H7 (cell line): ENCODE results near the gene TMEM87B. TPM values are rescaled to one million over a fixed set of nuclear protein-coding genes. Genes with fewer than 3 reads are reported as not detected.
"Not testable (repeated sequence)": the region's sequence is repeated elsewhere in the genome, so short reads cannot be mapped to it uniquely, and the experiment has no call there.

Source experiments
- DNase-seq: peaks from one replicate; pipeline ENCODE4 v3.0.0; 2012
- H3K27me3 ChIP-seq: 2 replicates; pipeline ENCODE4 v1.6.0; 2011; ENCODE audit warnings: mild to moderate bottlenecking, low read length; ENCODE audit not compliant: control insufficient read depth, insufficient read depth
- H3K36me3 ChIP-seq: replicated peaks from 2 replicates; pipeline ENCODE4 v1.5.1; 2011; ENCODE audit warnings: low read length; ENCODE audit not compliant: control insufficient read depth, insufficient read depth
- H3K4me3 ChIP-seq: 2 replicates; pipeline ENCODE4 v1.5.1; 2011; ENCODE audit warnings: low read depth, mild to moderate bottlenecking, control low read depth, low read length, moderate library complexity; ENCODE audit not compliant: insufficient read depth
- total RNA-seq: library from RNA; depleted of rRNA; stranded (reverse); fragments of >200 nt; shearing (Covaris generic); gene quantifications from 2 replicates; pipeline ENCODE4 v1.2.3, GENCODE V29; 2014

The TMEM87B gene
- total RNA-seq, 1 experiment from 2014 or later: 7.1 TPM

GRCh38 chr2:112096098-112096497 lies 41.0 kb downstream of the TMEM87B start:
- peaks cover 2% of the 10 kb centered on the region; the same call in 1 of the 2 replicates for H3K36me3 ChIP-seq
- no peak for DNase-seq
- H3K27me3 ChIP-seq: no peaks in the 10 kb centered on the region
- H3K4me3 ChIP-seq: no peak overlapping the region

DNA sequence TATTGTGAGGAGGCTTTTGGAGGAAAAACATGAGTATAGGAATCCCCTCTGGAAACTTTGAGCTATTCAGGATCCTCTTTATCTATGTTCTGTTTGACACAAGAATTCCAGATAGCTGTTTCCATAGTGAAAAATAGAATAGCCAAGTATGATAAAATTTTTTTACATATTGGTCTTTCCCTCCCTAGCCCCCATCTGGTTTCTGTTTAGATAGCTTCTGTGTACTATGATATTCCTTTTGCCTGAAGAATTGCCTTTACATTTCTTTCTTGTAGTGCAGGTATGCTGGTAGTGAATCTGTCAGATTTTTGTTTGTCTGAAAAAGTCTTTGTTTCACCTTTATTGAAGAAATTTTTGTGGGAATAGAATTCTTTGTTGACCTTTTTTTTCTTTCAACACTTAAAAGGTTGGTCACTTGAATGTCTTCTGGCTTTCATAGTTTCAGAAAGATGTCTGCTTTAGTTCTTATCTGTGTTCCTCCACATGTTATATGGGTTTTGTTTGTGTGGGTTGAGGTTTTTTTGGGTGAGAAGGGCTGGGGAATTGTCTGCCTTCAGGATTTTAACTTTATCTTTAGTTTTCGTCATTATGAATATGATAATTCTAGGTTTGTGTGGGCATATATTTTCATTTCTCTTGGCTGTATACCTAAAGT lies 53.2 kb downstream of the TMEM87B start:
- no peak for DNase-seq
- Histone ChIP-seq H3K4me3 (no peak overlapping the region), H3K36me3 (no peaks in the 10 kb centered on the region), H3K27me3 (no peaks in the 10 kb centered on the region)

DNA sequence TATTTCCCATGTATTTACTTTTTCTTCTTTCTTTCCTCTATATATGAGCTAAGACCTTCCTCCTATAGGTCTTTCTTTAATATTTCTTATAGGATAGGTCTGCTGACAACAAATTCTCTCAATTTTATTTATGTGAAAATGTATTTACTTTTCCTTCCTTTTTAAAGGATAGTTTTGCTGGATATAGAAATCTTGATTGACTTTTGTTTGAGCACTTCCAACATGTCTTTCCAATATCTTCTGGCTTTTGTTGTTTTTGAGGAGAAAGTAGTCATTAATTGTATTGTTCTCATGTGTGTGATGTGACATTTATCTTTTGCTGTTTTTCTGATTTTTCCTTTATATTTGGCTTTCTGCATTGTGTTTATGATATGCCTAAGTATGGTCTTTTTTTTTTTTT lies 54.2 kb downstream of the TMEM87B start:
- DNase-seq: no peak
- no peak overlapping the region for H3K4me3 ChIP-seq
- H3K27me3 ChIP-seq: no peaks in the 10 kb centered on the region
- no peaks in the 10 kb centered on the region for H3K36me3 ChIP-seq

DNA sequence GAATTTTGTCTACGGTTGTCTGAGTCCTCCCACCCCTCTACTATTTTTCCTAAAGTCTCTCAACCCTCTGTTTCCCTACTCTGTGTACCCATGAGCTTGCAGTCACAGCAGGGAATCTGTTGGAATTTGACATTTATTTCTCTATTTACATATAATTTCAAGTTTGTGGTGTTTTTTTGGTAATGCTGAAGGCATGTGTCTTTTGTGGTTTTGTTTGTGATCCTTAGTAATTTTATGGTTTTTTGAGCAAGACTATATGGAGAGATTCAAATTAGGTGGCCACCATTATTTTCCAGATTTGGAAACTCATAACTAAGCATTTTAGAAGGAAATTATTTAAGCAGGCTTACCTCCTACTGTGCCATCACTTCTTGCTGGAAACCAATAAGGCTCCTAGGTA lies 55.9 kb downstream of the TMEM87B start:
- no peak for DNase-seq
- H3K27me3 ChIP-seq: no peaks in the 10 kb centered on the region
- no peaks in the 10 kb centered on the region for H3K36me3 ChIP-seq
- no peak overlapping the region for H3K4me3 ChIP-seq

GRCh38 chr2:112113354-112113753 lies 58.3 kb downstream of the TMEM87B start:
- H3K27me3 ChIP-seq, H3K4me3 ChIP-seq, DNase-seq, H3K36me3 ChIP-seq: not testable (repeated sequence)

DNA sequence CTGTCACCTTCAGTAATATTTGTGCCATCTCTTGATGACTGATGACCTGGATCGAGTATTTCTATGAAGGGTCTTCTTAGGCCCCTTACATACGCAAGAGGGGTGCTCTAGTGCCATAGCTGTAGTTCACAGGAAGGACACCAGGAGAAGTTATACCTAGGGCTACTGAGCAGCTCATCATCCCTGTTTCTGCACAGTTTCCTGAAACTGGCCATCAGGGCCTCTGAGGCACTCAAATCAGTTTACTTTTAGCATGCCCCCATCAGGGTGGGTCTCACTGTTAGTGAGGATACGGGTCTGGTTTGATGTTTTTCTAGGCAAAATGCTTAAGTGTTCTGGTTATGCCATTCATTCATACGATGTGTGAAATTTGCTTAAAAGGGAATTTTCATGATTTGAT lies 63.1 kb downstream of the TMEM87B start:
- Histone ChIP-seq H3K4me3 (no peak overlapping the region), H3K36me3 (no peaks in the 10 kb centered on the region), H3K27me3 (no peaks in the 10 kb centered on the region)
- peak; percentile 28 for DNase-seq

DNA sequence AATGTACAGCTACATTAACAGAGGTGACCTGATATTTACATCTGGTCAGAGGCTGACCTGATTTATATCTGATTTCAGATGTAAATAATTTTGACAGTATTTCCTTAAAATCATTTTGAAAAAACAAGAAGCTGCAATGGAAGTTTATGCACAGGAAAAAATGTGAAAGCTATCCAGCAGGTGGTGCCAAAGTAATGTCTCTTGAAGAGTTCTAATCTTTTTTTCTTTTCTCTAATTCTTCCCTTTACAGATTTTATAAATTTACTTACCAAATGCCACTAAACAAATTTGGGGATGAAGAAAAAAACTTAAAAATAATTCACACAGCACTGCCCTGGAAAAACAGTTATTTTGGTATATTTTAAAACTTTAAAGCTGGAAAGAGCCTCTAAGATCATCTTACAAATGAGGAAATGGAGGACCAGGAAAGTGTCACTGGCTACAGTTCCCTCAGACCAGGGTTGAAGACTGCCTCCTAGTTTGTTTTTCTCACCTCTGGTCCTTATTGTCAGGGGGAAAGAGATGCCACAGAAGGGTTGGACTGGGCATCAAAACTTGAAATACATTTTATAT lies 66.7 kb downstream of the TMEM87B start:
- no peaks in the 10 kb centered on the region for H3K36me3 ChIP-seq
- no peak for DNase-seq
- no peak overlapping the region for H3K4me3 ChIP-seq
- H3K27me3 ChIP-seq: no peaks in the 10 kb centered on the region

DNA sequence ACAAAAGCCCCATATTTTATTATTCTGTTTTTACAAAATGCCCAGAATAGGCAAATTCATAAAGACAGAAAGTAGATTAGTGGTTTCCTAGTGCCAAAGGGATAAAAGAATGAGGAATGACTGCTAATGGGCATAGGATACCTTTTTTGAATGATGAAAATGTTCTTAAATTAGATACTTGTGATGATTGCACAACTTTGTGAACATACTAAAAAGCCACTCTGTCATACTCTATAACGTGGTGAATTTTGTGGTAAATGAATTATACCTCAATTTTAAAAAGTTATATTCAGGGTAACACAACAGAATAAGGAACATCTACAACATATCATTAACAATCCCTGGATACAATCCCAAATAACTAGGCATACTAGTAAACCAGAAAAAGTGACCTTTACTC lies 74.0 kb downstream of the TMEM87B start:
- Histone ChIP-seq H3K27me3 (no peaks in the 10 kb centered on the region), H3K36me3 (no peaks in the 10 kb centered on the region)

DNA sequence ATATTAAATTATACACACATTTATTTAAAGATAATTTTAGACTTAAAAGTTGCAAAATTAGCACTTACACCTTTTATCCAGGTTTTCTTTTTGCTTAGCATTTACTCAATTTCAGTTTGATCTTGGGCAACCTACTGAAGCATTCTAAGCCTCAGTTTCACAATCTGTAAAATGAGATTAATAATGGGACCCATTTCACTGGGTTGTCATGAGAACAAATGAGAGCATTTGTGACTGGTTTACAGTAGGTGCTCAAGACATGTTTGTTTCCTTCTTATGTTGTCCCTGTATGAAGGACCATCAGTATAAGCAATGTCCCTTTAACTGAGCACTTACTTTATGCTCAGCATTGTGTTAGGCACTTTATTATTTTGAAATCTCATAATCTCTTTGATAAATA lies 78.3 kb downstream of the TMEM87B start:
- no peak overlapping the region for H3K4me3 ChIP-seq
- H3K27me3 ChIP-seq: peaks cover 21% of the 10 kb centered on the region
- H3K36me3 ChIP-seq: no peaks in the 10 kb centered on the region
- DNase-seq: no peak

More for the DNA sequence above, 74.0 kb downstream of the TMEM87B start:
- H3K4me3 ChIP-seq: no peak overlapping the region
- no peak for DNase-seq

GRCh38 chr2:112134120-112134519 lies 79.1 kb downstream of the TMEM87B start:
- Histone ChIP-seq H3K27me3 (peaks cover 28% of the 10 kb centered on the region), H3K36me3 (no peaks in the 10 kb centered on the region), H3K4me3 (no peak overlapping the region)
- DNase-seq: no peak

DNA sequence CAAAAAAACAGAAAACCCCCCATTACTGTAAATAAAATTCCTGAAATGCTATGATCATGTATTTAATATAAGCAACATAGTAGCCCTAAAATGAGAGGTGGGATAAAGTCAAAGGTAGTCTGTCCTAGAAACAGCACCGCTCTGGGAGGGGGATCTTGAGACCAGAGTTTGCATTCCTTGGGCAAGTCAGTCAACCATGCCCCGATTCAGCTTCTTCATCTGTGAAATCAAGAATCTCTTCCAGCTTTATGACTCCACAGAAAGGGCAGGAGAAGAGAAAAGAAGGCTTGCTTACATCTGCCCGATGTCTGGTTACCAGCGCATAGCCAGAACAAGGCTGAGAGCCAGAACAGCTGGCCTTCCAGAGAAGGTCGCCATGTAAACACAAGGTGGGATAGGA lies 81.0 kb downstream of the TMEM87B start:
- Histone ChIP-seq H3K36me3 (no peaks in the 10 kb centered on the region), H3K4me3 (no peak overlapping the region), H3K27me3 (peaks cover 39% of the 10 kb centered on the region)
- DNase-seq: no peak

DNA sequence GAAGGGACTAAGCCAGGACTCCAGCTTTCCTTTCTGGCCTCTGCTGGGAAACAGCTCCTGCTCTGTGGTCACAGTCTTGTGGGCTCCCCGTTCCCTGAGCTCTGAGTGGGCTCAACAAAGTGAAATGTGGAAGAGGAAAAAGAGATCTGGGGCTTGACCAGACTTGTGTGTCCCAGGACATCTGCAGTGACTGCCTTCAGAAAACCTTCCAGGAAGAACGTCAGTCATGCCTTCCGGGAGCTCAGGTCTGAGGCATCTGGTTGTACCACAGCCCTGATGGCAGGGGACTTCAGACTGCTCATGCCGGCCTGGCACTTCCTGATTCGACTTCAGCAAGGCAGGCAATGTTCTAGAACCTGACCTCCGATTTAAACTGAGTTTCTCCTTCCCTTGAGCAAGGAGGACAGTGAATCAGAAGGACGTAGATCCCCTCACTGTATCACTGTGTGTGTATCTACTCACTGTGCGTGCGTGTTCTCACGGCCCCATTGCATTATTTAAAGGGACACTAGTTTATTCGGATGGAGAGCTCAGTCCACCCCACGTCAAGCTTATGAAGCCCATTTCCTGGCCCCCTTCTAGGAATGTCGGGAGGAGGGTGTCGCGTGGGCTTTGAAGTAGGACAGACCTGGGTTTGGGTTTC lies 82.6 kb downstream of the TMEM87B start:
- peaks cover 45% of the 10 kb centered on the region for H3K27me3 ChIP-seq
- DNase-seq: no peak
- peak overlapping the region; percentile 56 for H3K4me3 ChIP-seq
- H3K36me3 ChIP-seq: no peaks in the 10 kb centered on the region

- peak within 1 kb of the TSS; percentile 56 for H3K4me3 ChIP-seq
- H3K27me3 ChIP-seq: peaks cover 45% of the 10 kb centered on the region
- DNase-seq: peak; percentile 91
- no peaks in the 10 kb centered on the region for H3K36me3 ChIP-seq
Measured at GRCh38 chr2:112138159-112139032, 83.3 kb downstream of the TMEM87B start, which contains the start of gene FBLN7. FBLN7 (plus strand) TSS chr2:112138385; CDS start chr2:112138656, 271 bp downstream.

GRCh38 chr2:112139033-112139614 lies 84.1 kb downstream of the TMEM87B start:
- Histone ChIP-seq H3K27me3 (peaks cover 45% of the 10 kb centered on the region), H3K4me3 (peak overlapping the region; percentile 56; the same call in 1 of the 2 replicates)
- not testable (repeated sequence) for DNase-seq, H3K36me3 ChIP-seq
